Prostate gland (tissue), 2 donors: ENCODE results near the gene ZNF777. TPM values are rescaled to one million over a fixed set of nuclear protein-coding genes. Genes with fewer than 3 reads are reported as not detected.

Source experiments
- DNase-seq: peaks from one replicate; pipeline ENCODE4 v3.0.0-alpha.2; 2019; ENCODE audit warnings: low spot score
- H3K27ac ChIP-seq, 2 donors: fragments of 200-600 bp; sonication (generic); 2 replicates each; pipeline ENCODE4 v1.5.1; 2017 to 2019
- H3K27me3 ChIP-seq: fragments of 200-600 bp; sonication (generic); replicated peaks from 2 replicates; pipeline ENCODE4 v1.5.1; 2019; ENCODE audit not compliant: insufficient read depth
- H3K36me3 ChIP-seq, 2 donors: fragments of 200-600 bp; sonication (generic); 1 replicate in 1 of 2; 2 replicates in 1 of 2; pipeline versions ENCODE4 v1.5.1 to v1.8.1; 2017 to 2019
- H3K4me1 ChIP-seq: fragments of 200-600 bp; sonication (generic); replicated peaks from 2 replicates; pipeline ENCODE4 v1.5.1; 2019
- H3K4me3 ChIP-seq, 2 donors: fragments of 200-600 bp; sonication (generic); 2 replicates each; pipeline ENCODE4 v1.5.1; 2017 to 2019
- H3K9me3 ChIP-seq: fragments of 200-600 bp; sonication (generic); 2 replicates; pipeline ENCODE4 v1.5.1; 2017
- POLR2A ChIP-seq: fragments of 450-650 bp; IDR thresholded peaks from one replicate; pipeline ENCODE4 v1.6.1; 2016; ENCODE audit warnings: antibody characterized with exemption, mild to moderate bottlenecking
- POLR2AphosphoS5 ChIP-seq: sonication (generic); formaldehyde crosslinking; IDR thresholded peaks from one replicate; pipeline ENCODE4 v1.6.1; 2017; ENCODE audit warnings: antibody characterized with exemption
- WGBS: methylation state at CpG from one replicate; pipeline ENCODE4 v1.1.5; 2018; 5-methylcytosine and 5-hydroxymethylcytosine counted together
- intact Hi-C: fragments of 100-400 bp; cut with DNase I; formaldehyde crosslinking; loops from one replicate; pipeline ENCODE4 v1.14.2; 2022
- total RNA-seq, 2 donors: library from RNA; depleted of rRNA; stranded (reverse); fragments of >200 nt; gene quantifications; one replicate each; pipeline ENCODE4 v1.1.0, GENCODE V29; 2016
- TF ChIP-seq, protein P1 (sequence below), 4 experiments: fragments of 200-600 bp in 2 of 4; fragments of 450-650 bp in 2 of 4; sonication (generic) in 2 of 4; IDR thresholded peaks; 1 replicate in 3 of 4; 2 replicates in 1 of 4; pipeline ENCODE4 v1.5.1; 2016 to 2019; ENCODE audit warnings: antibody characterized with exemption in 4 of 4, mild to moderate bottlenecking in 2 of 4, moderate library complexity in 2 of 4

ZNF777 gene
- total RNA-seq, 2 donors from 2014 or later: 19.5 to 26.2 TPM

DNA sequence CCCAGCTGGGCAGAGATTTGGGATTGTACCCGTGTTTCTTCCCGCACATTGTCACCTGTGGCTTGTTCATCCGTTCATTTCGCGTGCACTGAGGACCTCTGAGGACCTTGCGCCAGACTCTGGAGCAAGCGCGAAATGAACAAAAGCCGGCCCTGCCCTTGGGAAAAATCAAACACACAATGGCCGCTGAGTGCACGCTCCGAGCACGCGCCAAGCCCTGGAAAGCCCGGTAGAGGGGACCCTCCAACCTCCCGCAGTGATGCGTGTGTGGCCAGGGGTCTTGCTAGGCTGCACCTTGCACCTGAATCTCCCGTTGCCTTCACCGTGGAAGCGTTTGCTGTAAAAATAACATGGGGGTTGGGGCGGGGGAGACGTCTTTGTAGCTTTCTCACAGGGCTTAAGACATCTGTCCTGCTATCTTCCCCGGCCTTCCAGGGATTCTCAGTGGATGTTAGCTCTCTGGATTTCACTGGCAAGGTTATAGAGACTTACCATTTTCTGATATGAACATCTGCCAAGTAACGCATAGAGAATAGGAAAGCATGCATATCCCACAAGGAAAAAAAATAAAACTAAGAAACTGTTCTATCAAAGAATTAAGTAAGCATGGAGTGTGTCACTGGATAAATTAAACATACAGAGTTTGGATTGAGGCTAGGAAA is 37.3 kb downstream of the ZNF777 start:
- H3K27ac ChIP-seq: peak overlapping the region in 1 of 2 donors; percentile 2
- DNase-seq: no peak
- no peaks in the 10 kb centered on the region for H3K36me3 ChIP-seq
- intact Hi-C loops: no loop called here
- H3K27me3 ChIP-seq: no peaks in the 10 kb centered on the region
- TF ChIP-seq POLR2A: no peak
- H3K4me1 ChIP-seq: no peaks in the 10 kb centered on the region
- 50% methylated on average over 24 of the region's 24 CpGs for WGBS
- no peaks in the 10 kb centered on the region for H3K9me3 ChIP-seq
- H3K4me3 ChIP-seq: no peak overlapping the region

DNA sequence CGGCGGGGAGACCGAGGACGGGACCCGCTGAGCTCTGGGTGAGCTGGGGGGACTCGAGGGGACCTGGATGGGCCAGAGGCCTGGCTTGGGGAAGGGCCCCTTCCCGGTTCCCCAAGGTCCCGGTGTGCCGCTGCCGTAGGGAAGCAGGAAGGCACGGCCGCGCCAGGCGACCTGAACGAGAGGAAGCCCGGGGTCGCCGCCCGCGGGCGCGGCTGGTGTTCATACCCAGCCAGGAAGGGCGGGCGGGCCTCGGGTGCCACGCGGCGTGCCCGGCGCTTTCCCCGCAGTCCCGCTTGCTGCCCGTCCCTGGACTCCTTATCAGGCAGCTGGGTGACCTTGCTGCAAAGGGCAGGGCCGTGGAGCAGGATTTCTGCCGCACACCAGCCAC is 38.0 kb downstream of the ZNF777 start:
- TF ChIP-seq POLR2A: no peak
- TF ChIP-seq, protein P1, sequence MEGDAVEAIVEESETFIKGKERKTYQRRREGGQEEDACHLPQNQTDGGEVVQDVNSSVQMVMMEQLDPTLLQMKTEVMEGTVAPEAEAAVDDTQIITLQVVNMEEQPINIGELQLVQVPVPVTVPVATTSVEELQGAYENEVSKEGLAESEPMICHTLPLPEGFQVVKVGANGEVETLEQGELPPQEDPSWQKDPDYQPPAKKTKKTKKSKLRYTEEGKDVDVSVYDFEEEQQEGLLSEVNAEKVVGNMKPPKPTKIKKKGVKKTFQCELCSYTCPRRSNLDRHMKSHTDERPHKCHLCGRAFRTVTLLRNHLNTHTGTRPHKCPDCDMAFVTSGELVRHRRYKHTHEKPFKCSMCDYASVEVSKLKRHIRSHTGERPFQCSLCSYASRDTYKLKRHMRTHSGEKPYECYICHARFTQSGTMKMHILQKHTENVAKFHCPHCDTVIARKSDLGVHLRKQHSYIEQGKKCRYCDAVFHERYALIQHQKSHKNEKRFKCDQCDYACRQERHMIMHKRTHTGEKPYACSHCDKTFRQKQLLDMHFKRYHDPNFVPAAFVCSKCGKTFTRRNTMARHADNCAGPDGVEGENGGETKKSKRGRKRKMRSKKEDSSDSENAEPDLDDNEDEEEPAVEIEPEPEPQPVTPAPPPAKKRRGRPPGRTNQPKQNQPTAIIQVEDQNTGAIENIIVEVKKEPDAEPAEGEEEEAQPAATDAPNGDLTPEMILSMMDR (IDR thresholded peaks at IDR 0.05): no peak
- TF ChIP-seq POLR2AphosphoS5: no peak
- Histone ChIP-seq H3K27me3 (no peaks in the 10 kb centered on the region), H3K36me3 (no peaks in the 10 kb centered on the region), H3K4me3 (peak overlapping the region; percentile 3 to 24), H3K4me1 (no peaks in the 10 kb centered on the region), H3K27ac (peak overlapping the region; percentile 2 to 49), H3K9me3 (no peaks in the 10 kb centered on the region)
- intact Hi-C loops: no loop called here
- WGBS: 17% methylated on average over 9 of the region's 35 CpGs
- DNase-seq: no peak

DNA sequence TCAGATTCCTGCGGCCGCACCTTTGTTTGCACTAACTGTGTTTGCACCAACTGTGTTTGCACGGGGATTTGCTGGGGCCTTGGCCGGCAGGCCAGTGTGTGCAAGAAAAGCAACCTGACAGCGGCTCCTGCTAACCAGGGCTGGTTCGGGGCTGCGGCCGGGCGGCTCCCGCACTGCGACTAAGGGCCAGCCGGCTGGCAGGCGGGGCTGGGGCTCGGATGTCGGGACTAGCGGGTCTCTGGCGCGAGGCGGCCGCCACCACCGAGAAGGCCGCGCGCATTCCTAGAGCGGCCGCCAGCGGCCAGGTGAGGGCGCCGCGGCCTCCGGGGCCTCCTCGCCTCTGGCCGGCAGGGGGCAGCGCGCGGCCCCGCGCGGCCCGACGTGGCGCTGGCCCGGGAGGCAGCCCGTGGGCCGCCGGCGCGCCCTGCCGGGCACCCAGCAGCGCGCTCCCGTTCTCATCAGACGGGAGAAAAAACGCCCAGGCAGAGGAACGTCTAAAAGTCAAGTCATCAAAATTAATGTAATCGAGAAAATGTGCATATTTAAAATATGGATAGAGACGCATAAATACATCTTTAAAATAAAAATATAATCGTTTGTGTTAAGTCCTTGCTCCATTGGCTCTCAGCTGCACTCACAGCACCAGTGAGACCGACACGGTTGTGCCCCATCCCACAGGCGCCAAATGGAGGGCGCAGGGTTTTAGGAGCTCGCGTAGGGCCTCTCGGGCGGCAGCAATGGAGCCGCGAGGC is 38.5 kb downstream of the ZNF777 start:
- peak; percentile 41 for DNase-seq
- WGBS: 5% methylated on average over 63 of the region's 68 CpGs
- Histone ChIP-seq H3K36me3 (no peaks in the 10 kb centered on the region), H3K9me3 (no peaks in the 10 kb centered on the region), H3K27ac (peak overlapping the region; percentile 49 to 51), H3K27me3 (no peaks in the 10 kb centered on the region), H3K4me1 (no peaks in the 10 kb centered on the region), H3K4me3 (peak overlapping the region; percentile 24 to 38)
- TF ChIP-seq POLR2AphosphoS5: no peak
- TF ChIP-seq, protein P1 (IDR thresholded peaks at IDR 0.05): peak; percentile 45 to 90 (median 68)
- intact Hi-C loops: no loop called here

DNA sequence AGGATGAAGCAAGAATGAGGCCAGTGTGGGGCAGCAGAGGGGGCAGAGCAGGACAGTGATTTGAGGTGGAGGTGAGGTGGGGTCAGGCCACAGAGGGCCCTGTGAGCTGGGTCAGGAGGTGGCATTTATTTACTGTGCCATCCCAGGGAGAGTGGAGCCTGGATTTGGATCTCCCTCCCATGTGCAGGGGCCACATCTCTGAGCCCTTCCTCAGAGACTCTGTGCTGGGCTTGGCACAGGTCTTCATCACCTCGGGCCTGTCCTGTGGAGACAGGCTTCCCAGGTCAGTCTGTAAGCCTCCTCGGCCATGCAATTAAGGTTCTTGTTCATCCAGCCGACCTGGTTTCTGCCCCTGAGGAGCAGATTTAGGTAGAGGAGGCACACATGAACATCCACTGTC is 40.9 kb downstream of the ZNF777 start:
- H3K36me3 ChIP-seq: no peaks in the 10 kb centered on the region
- WGBS: 92% methylated on average over 3 of the region's 3 CpGs
- TF ChIP-seq, protein P1 (IDR thresholded peaks at IDR 0.05): no peak
- no peak for TF ChIP-seq POLR2A
- no peak for TF ChIP-seq POLR2AphosphoS5
- no peak overlapping the region for H3K27ac ChIP-seq
- intact Hi-C loops: no loop called here
- no peaks in the 10 kb centered on the region for H3K9me3 ChIP-seq
- no peaks in the 10 kb centered on the region for H3K4me1 ChIP-seq
- no peak for DNase-seq
- no peaks in the 10 kb centered on the region for H3K27me3 ChIP-seq
- no peak overlapping the region for H3K4me3 ChIP-seq

DNA sequence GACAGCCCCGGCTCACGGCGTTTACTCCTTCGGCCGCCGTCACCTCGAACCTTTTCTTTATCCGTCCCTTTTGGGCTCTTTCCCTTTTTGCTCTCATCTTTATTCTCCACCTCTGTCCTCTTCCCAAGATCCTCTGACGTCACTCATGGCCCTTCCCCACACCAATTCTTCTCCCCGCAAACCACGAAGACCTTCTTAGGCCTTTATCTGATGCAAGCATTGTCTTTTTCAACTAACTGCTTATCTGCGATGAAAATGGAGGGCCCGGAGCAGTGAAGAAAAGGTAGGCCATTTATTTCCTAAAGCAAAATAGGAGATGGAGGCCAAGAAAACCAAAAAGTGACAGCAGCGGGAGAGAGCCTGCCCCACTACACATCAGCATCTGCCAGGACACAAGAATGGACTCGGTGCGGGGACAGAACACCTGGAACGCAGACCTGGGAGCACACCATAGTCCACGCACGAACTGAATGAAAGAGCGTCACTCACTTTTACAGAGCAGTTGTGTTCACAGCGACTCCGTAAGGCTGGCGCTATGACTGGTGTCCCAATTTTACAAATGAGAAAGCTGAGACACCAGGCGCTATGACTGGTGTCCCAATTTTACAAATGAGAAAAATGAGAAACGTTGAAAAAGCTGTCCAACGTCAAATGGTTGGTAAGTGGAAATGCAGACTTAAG is 45.3 kb downstream of the ZNF777 start:
- TF ChIP-seq POLR2AphosphoS5 (no peak), POLR2A (no peak)
- TF ChIP-seq, protein P1 (IDR thresholded peaks at IDR 0.05): no peak
- H3K27ac ChIP-seq: no peak overlapping the region
- WGBS: 48% methylated on average over 26 of the region's 26 CpGs
- no peaks in the 10 kb centered on the region for H3K27me3 ChIP-seq
- no peak for DNase-seq
- no peaks in the 10 kb centered on the region for H3K9me3 ChIP-seq
- H3K4me1 ChIP-seq: no peaks in the 10 kb centered on the region
- H3K4me3 ChIP-seq: no peak overlapping the region
- intact Hi-C loops: no loop called here
- no peaks in the 10 kb centered on the region for H3K36me3 ChIP-seq
